Superior temporal gyrus (tissue), 1 donor: ENCODE results near the gene NRBF2.
"Not testable (repeated sequence)": the region's sequence is repeated elsewhere in the genome, so short reads cannot be mapped to it uniquely, and the experiment has no call there.

Experiments
- DNase-seq: peaks from one replicate; pipeline ENCODE4 v3.0.0-alpha.2; 2016; ENCODE audit errors: extremely low spot score

NRBF2 gene

GRCh38 chr10:63133056-63133820 lies at the start of gene NRBF2:
NRBF2 (plus strand) TSS chr10:63133328; CDS start chr10:63133471, 143 bp downstream.
- DNase-seq: peak; percentile 94

- not testable (repeated sequence) for DNase-seq
These were observed 49.7 kb upstream of the NRBF2 start for GRCh38 chr10:63083406-63083805.

- peak; percentile 89 for DNase-seq
These were observed 49.0 kb upstream of the NRBF2 start for GRCh38 chr10:63083904-63084689.

- DNase-seq: no peak
These were observed 48.3 kb upstream of the NRBF2 start for GRCh38 chr10:63084690-63085382.

- DNase-seq: no peak
These were observed 39.9 kb upstream of the NRBF2 start for GRCh38 chr10:63093227-63093626.

GRCh38 chr10:63094405-63094804 lies 38.7 kb upstream of the NRBF2 start:
- DNase-seq: no peak

- no peak for DNase-seq
These were observed 38.2 kb upstream of the NRBF2 start for GRCh38 chr10:63094881-63095280.

GRCh38 chr10:63099734-63100133 lies 33.4 kb upstream of the NRBF2 start:
- DNase-seq: no peak

GRCh38 chr10:63101091-63101490 lies 32.0 kb upstream of the NRBF2 start:
- DNase-seq: not testable (repeated sequence)

- DNase-seq: not testable (repeated sequence)
These were observed 30.7 kb upstream of the NRBF2 start for GRCh38 chr10:63102279-63102883.

- not testable (repeated sequence) for DNase-seq
These were observed 29.9 kb upstream of the NRBF2 start for GRCh38 chr10:63103178-63103577.

GRCh38 chr10:63103971-63104409 lies 29.1 kb upstream of the NRBF2 start:
- no peak for DNase-seq

GRCh38 chr10:63105225-63106110 lies 27.7 kb upstream of the NRBF2 start:
- no peak for DNase-seq

- DNase-seq: no peak
These were observed 26.9 kb upstream of the NRBF2 start for GRCh38 chr10:63106111-63106755.

- DNase-seq: no peak
These were observed 25.1 kb upstream of the NRBF2 start for GRCh38 chr10:63107943-63108437.

- no peak for DNase-seq
These were observed 22.2 kb upstream of the NRBF2 start for GRCh38 chr10:63110940-63111339.

GRCh38 chr10:63114031-63114814 lies 18.9 kb upstream of the NRBF2 start:
- no peak for DNase-seq

GRCh38 chr10:63115732-63116383 lies 17.3 kb upstream of the NRBF2 start:
- DNase-seq: peak; percentile 71
